HFF-Myc (cell line): ENCODE results near the gene SIRT1.

Experiments used
- DNase-seq: peaks from one replicate; pipeline ENCODE4 v3.0.0-alpha.2; 2011; ENCODE audit warnings: low read depth; ENCODE audit errors: extremely low read depth
- H3K4me3 ChIP-seq: replicated peaks from 2 replicates; pipeline ENCODE4 v1.5.1; 2011; ENCODE audit warnings: low read depth, mild to moderate bottlenecking, control low read depth, low read length
- CTCF ChIP-seq: IDR thresholded peaks from 2 replicates; pipeline ENCODE4 v1.5.1; 2012; ENCODE audit warnings: mild to moderate bottlenecking, low read depth, low read length, control low read depth; ENCODE audit errors: missing control alignments

The SIRT1 gene

GRCh38 chr10:67914777-67915340 lies 30.4 kb downstream of the SIRT1 start:
- no peak overlapping the region for H3K4me3 ChIP-seq
- no peak for DNase-seq
- no peak for TF ChIP-seq CTCF

- H3K4me3 ChIP-seq = no peak overlapping the region
- no peak for TF ChIP-seq CTCF
- no peak for DNase-seq
Observed at GRCh38 chr10:67917169-67917568, 32.7 kb downstream of the SIRT1 start.

GRCh38 chr10:67917679-67918078 lies 33.2 kb downstream of the SIRT1 start:
- H3K4me3 ChIP-seq = no peak overlapping the region
- no peak for TF ChIP-seq CTCF
- DNase-seq = no peak

GRCh38 chr10:67921065-67921464 lies 36.6 kb downstream of the SIRT1 start:
- DNase-seq = no peak
- no peak for TF ChIP-seq CTCF
- no peak overlapping the region for H3K4me3 ChIP-seq

GRCh38 chr10:67923551-67923950 lies 39.1 kb downstream of the SIRT1 start:
- no peak overlapping the region for H3K4me3 ChIP-seq
- TF ChIP-seq CTCF = no peak
- no peak for DNase-seq

- no peak for TF ChIP-seq CTCF
- no peak for DNase-seq
- H3K4me3 ChIP-seq = no peak overlapping the region
Observed at GRCh38 chr10:67924136-67924535, 39.7 kb downstream of the SIRT1 start.

- no peak overlapping the region for H3K4me3 ChIP-seq
- no peak for TF ChIP-seq CTCF
- DNase-seq = no peak
Observed at GRCh38 chr10:67925449-67926005, 41.1 kb downstream of the SIRT1 start.
